Mesenchymal stem cell (in vitro differentiated cells and primary cell): ENCODE measurements around the gene CLDN4.
A peak's percentile ranks its signal among the peaks of the same experiment; 100 is the strongest.

Source experiments
- DNase-seq: peaks from one replicate; pipeline ENCODE4 v3.0.0-alpha.2; 2013
- H2AFZ ChIP-seq: one replicate; pipeline ENCODE4 v1.6.1; 2013; ENCODE audit warnings: low read depth, mild to moderate bottlenecking, control low read depth, inconsistent platforms, low read length, moderate library complexity
- H2AK5ac ChIP-seq: 2 replicates; pipeline ENCODE4 v1.6.1; 2013; ENCODE audit warnings: low read length, moderate library complexity, mild to moderate bottlenecking, inconsistent platforms; ENCODE audit not compliant: severe bottlenecking
- H2BK120ac ChIP-seq: one replicate; pipeline ENCODE4 v1.6.1; 2013; ENCODE audit warnings: low read depth, mild to moderate bottlenecking, inconsistent platforms, low read length, moderate library complexity
- H2BK12ac ChIP-seq, 2 experiments: one replicate each; pipeline ENCODE4 v1.6.1; 2013; ENCODE audit warnings: inconsistent platforms in 2 of 2, low read length in 2 of 2, mild to moderate bottlenecking in 2 of 2, moderate library complexity in 2 of 2, control low read depth in 1 of 2
- H2BK15ac ChIP-seq: one replicate; pipeline ENCODE4 v1.6.1; 2013; ENCODE audit warnings: mild to moderate bottlenecking, low read depth, inconsistent platforms; ENCODE audit not compliant: poor library complexity, severe bottlenecking
- H2BK5ac ChIP-seq: 2 replicates; pipeline ENCODE4 v1.6.1; 2013; ENCODE audit warnings: low read depth, mild to moderate bottlenecking, low read length, control low read depth, inconsistent platforms; ENCODE audit not compliant: poor library complexity, severe bottlenecking
- H3K14ac ChIP-seq, 2 experiments: one replicate each; pipeline ENCODE4 v1.6.1; 2013; ENCODE audit warnings: inconsistent platforms in 2 of 2, low read length in 2 of 2, control low read depth in 1 of 2, mild to moderate bottlenecking in 1 of 2, moderate library complexity in 1 of 2
- H3K18ac ChIP-seq, 2 experiments: one replicate each; pipeline ENCODE4 v1.6.1; 2013; ENCODE audit warnings: inconsistent platforms in 2 of 2, low read length in 2 of 2, control low read depth in 1 of 2, low read depth in 1 of 2, mild to moderate bottlenecking in 1 of 2
- H3K23ac ChIP-seq, 2 experiments: one replicate each; pipeline ENCODE4 v1.6.1; 2013; ENCODE audit warnings: inconsistent platforms in 2 of 2, low read length in 2 of 2, mild to moderate bottlenecking in 2 of 2, moderate library complexity in 2 of 2, control low read depth in 1 of 2
- H3K27ac ChIP-seq: 2 replicates; pipeline ENCODE4 v1.5.1; 2013; ENCODE audit warnings: mild to moderate bottlenecking, moderate library complexity, low read length, control low read depth, inconsistent platforms; ENCODE audit not compliant: poor library complexity, severe bottlenecking
- H3K27me3 ChIP-seq, 2 experiments: 2 replicates each; pipeline versions ENCODE4 v1.6.1 to v1.7.0; 2013; ENCODE audit warnings: low read length in 2 of 2, mild to moderate bottlenecking in 2 of 2, moderate library complexity in 2 of 2, control low read depth in 1 of 2, inconsistent platforms in 1 of 2; ENCODE audit not compliant: control insufficient read depth in 1 of 2, insufficient read depth in 1 of 2
- H3K36me3 ChIP-seq, 2 experiments: 2 replicates each; pipeline versions ENCODE4 v1.6.1 to v1.7.0; 2013; ENCODE audit warnings: low read length in 2 of 2, control low read depth in 1 of 2, inconsistent platforms in 1 of 2, low read depth in 1 of 2, mild to moderate bottlenecking in 1 of 2; ENCODE audit not compliant: insufficient read depth in 2 of 2, control insufficient read depth in 1 of 2
- H3K4ac ChIP-seq, 2 experiments: one replicate each; pipeline ENCODE4 v1.6.1; 2013; ENCODE audit warnings: inconsistent platforms in 2 of 2, low read length in 2 of 2, mild to moderate bottlenecking in 2 of 2, moderate library complexity in 2 of 2, control low read depth in 1 of 2, low read depth in 1 of 2
- H3K4me1 ChIP-seq: 2 replicates; pipeline ENCODE4 v1.6.1; 2013; ENCODE audit warnings: low read depth, low read length, control low read depth; ENCODE audit not compliant: control insufficient read depth, insufficient read depth
- H3K4me2 ChIP-seq: 2 replicates; pipeline ENCODE4 v1.6.1; 2013; ENCODE audit warnings: low read length, mild to moderate bottlenecking, inconsistent platforms; ENCODE audit not compliant: poor library complexity, severe bottlenecking
- H3K4me3 ChIP-seq, 2 experiments: 2 replicates each; pipeline versions ENCODE4 v1.5.1 to v1.7.0; 2013; ENCODE audit warnings: low read length in 2 of 2, mild to moderate bottlenecking in 2 of 2, control low read depth in 1 of 2, low read depth in 1 of 2; ENCODE audit not compliant: insufficient read depth in 1 of 2
- H3K79me1 ChIP-seq: replicated peaks from 2 replicates; pipeline ENCODE4 v1.6.1; 2013; ENCODE audit warnings: mild to moderate bottlenecking, control low read depth, low read length, inconsistent platforms; ENCODE audit not compliant: poor library complexity, severe bottlenecking
- H3K9ac ChIP-seq: 2 replicates; pipeline ENCODE4 v1.7.0; 2013; ENCODE audit warnings: mild to moderate bottlenecking, low read length, moderate library complexity
- H3K9me3 ChIP-seq: 2 replicates; pipeline ENCODE4 v1.7.0; 2013; ENCODE audit warnings: mild to moderate bottlenecking, low read length; ENCODE audit not compliant: control insufficient read depth
- H4K8ac ChIP-seq: one replicate; pipeline ENCODE4 v1.6.1; 2013; ENCODE audit warnings: inconsistent platforms, mild to moderate bottlenecking, low read length, moderate library complexity
- H4K91ac ChIP-seq: one replicate; pipeline ENCODE4 v1.6.1; 2013; ENCODE audit warnings: mild to moderate bottlenecking, low read length, inconsistent platforms
- WGBS: methylation state at CpG from one replicate; pipeline ENCODE4 v1.1.7; 2013; ENCODE audit warnings: mixed read lengths; 5-methylcytosine and 5-hydroxymethylcytosine counted together

The CLDN4 gene

GRCh38 chr7:73831584-73831833 is 713 bp downstream of the CLDN4 start:
- Histone ChIP-seq H3K27me3 (no peaks in the 10 kb centered on the region), H4K91ac (peak overlapping the region; percentile 3), H3K27ac (no peak overlapping the region), H3K4me2 (no peak overlapping the region), H3K36me3 (no peaks in the 10 kb centered on the region), H2AFZ (no peak overlapping the region), H2BK15ac (no peak overlapping the region), H2BK120ac (peak overlapping the region; percentile 13), H3K4me3 (peak overlapping the region in 1 of 2 experiments; percentile 56), H3K14ac (no peak overlapping the region), H2AK5ac (no peak overlapping the region), H3K18ac (peak overlapping the region; percentile 1 to 55), H3K23ac (no peak overlapping the region), H3K9ac (peak overlapping the region; percentile 56), H3K9me3 (no peaks in the 10 kb centered on the region), H3K79me1 (no peaks in the 10 kb centered on the region), H2BK12ac (no peak overlapping the region), H3K4me1 (peaks cover 32% of the 10 kb centered on the region), H2BK5ac (no peak overlapping the region), H4K8ac (peak overlapping the region; percentile 95), H3K4ac (no peak overlapping the region)
- 97% methylated on average over 16 of the region's 16 CpGs for WGBS
- DNase-seq = no peak

- Histone ChIP-seq H2AFZ (no peak overlapping the region), H4K8ac (peak overlapping the region; percentile 95), H3K79me1 (no peaks in the 10 kb centered on the region), H3K18ac (peak overlapping the region; percentile 1 to 55), H3K9me3 (no peaks in the 10 kb centered on the region), H3K36me3 (no peaks in the 10 kb centered on the region), H3K4me3 (peak overlapping the region in 1 of 2 experiments; percentile 56), H3K27me3 (no peaks in the 10 kb centered on the region), H3K4me2 (no peak overlapping the region), H3K23ac (peak overlapping the region in 1 of 2 experiments; percentile 51), H3K27ac (no peak overlapping the region), H3K14ac (peak overlapping the region in 1 of 2 experiments; percentile 18), H4K91ac (peak overlapping the region; percentile 85), H2BK120ac (peak overlapping the region; percentile 13), H3K9ac (peak overlapping the region; percentile 56), H3K4me1 (peaks cover 32% of the 10 kb centered on the region), H2AK5ac (peak overlapping the region; percentile 13), H2BK12ac (peak overlapping the region; percentile 38 to 80), H3K4ac (no peak overlapping the region), H2BK15ac (peak overlapping the region; percentile 84), H2BK5ac (no peak overlapping the region)
- whole genome bisulfite sequencing = 68% methylated on average over 13 of the region's 16 CpGs
- DNase-seq = no peak
Measured at GRCh38 chr7:73831834-73832651, 1.2 kb downstream of the CLDN4 start.

GRCh38 chr7:73832806-73833205 is 2.0 kb downstream of the CLDN4 start:
- no peak overlapping the region for H3K18ac ChIP-seq
- no peak overlapping the region for H3K23ac ChIP-seq
- H2BK12ac ChIP-seq = no peak overlapping the region
- WGBS = 69% methylated on average over 10 of the region's 13 CpGs
- H2BK5ac ChIP-seq = no peak overlapping the region
- no peak for DNase-seq
- no peak overlapping the region for H2BK120ac ChIP-seq
- no peak overlapping the region for H4K8ac ChIP-seq
- no peak overlapping the region for H2AK5ac ChIP-seq
- H3K9me3 ChIP-seq = no peaks in the 10 kb centered on the region
- no peak overlapping the region for H2BK15ac ChIP-seq
- no peaks in the 10 kb centered on the region for H3K27me3 ChIP-seq
- H3K4me3 ChIP-seq = no peak overlapping the region
- H3K79me1 ChIP-seq = no peaks in the 10 kb centered on the region
- H3K4ac ChIP-seq = no peak overlapping the region
- no peaks in the 10 kb centered on the region for H3K36me3 ChIP-seq
- H3K27ac ChIP-seq = no peak overlapping the region
- H3K9ac ChIP-seq = no peak overlapping the region
- H4K91ac ChIP-seq = no peak overlapping the region
- H3K4me2 ChIP-seq = no peak overlapping the region
- H2AFZ ChIP-seq = no peak overlapping the region
- H3K4me1 ChIP-seq = peaks cover 28% of the 10 kb centered on the region
- no peak overlapping the region for H3K14ac ChIP-seq

- Histone ChIP-seq H4K8ac (no peak overlapping the region), H2AFZ (no peak overlapping the region), H3K27ac (no peak overlapping the region), H3K9ac (no peak overlapping the region), H2BK12ac (peak overlapping the region in 1 of 2 experiments; percentile 86), H3K4ac (peak overlapping the region in 1 of 2 experiments; percentile 46), H2BK15ac (peak overlapping the region; percentile 68), H3K4me1 (peaks cover 25% of the 10 kb centered on the region), H4K91ac (peak overlapping the region; percentile 32), H2BK5ac (no peak overlapping the region), H3K14ac (no peak overlapping the region), H3K36me3 (no peaks in the 10 kb centered on the region), H3K79me1 (no peaks in the 10 kb centered on the region), H2BK120ac (no peak overlapping the region), H3K18ac (peak overlapping the region in 1 of 2 experiments; percentile 49), H3K27me3 (no peaks in the 10 kb centered on the region), H3K4me3 (no peak overlapping the region), H3K9me3 (no peaks in the 10 kb centered on the region), H3K23ac (no peak overlapping the region), H3K4me2 (no peak overlapping the region), H2AK5ac (peak overlapping the region; percentile 15)
- 65% methylated on average over 13 of the region's 13 CpGs for WGBS
- DNase-seq = peak; percentile 32
Measured at GRCh38 chr7:73833251-73833919, 2.6 kb downstream of the CLDN4 start.
